ENCODE results near the gene MEI4.

Gene MEI4, protein sequence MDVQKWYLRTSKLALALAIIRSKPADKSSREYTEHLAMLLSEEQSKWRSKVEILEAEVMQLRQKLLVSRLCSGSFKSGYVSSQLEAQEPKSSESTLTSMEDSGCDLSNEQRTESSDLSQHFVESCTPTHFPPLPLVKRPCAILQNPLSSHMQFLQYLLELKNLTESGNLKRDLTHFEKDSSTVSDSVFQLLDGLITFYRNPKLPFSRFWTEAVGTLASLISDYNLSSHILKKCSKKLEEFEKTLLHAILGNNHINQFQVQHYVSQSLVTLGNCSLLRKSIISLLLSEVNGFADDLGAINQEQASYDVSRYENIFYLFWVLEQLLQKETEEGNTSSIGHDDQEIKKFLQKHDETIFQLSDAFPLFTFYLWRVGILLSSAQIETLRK

DNA sequence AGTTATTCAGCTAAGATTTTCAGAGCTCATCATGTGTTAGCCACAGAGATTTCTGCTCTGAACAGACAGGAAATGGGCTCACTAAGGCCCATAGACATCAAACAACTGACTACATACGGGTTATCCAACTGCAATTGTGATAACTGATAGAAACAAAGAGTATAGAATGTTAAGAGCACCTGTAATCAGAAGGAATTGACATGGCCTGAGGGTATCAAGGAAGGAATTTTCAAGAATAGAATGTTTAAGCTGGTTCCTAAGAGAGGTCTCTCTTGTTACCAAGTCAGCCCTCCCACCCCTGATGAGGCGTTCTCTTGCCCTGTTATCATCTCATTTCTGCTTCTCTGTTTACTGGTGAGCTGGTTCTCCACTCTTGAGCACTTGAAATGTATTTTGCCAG is at the start of gene MEI4:
TSS of gene MEI4 (plus strand) at position 301 of the 400 bp plus-strand sequence. CDS start 37,633 bp downstream, outside the sequence.
- TF ChIP-seq, protein P1, sequence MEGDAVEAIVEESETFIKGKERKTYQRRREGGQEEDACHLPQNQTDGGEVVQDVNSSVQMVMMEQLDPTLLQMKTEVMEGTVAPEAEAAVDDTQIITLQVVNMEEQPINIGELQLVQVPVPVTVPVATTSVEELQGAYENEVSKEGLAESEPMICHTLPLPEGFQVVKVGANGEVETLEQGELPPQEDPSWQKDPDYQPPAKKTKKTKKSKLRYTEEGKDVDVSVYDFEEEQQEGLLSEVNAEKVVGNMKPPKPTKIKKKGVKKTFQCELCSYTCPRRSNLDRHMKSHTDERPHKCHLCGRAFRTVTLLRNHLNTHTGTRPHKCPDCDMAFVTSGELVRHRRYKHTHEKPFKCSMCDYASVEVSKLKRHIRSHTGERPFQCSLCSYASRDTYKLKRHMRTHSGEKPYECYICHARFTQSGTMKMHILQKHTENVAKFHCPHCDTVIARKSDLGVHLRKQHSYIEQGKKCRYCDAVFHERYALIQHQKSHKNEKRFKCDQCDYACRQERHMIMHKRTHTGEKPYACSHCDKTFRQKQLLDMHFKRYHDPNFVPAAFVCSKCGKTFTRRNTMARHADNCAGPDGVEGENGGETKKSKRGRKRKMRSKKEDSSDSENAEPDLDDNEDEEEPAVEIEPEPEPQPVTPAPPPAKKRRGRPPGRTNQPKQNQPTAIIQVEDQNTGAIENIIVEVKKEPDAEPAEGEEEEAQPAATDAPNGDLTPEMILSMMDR (IDR thresholded peaks at IDR 0.05), result no peak

DNA sequence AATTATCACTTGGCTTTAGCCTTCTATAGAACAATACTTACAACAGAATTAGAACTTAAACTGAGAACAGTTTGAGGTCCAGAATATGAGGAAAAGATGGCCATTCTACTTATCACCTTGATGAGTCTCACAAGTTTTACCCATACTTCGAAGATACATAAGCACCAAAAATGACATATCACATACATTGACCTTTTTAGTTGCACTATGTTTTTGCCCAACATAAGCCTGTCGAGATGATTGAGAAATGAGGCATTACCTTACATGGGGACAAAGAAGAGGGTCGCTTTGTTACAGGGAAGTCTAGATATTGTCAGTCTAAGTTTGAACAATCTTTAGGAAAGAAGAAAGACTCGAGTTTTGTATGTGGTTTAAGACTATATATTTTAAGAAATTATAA is 48.4 kb upstream of the MEI4 start:
- TF ChIP-seq, protein P1 (IDR thresholded peaks at IDR 0.05), result no peak

DNA sequence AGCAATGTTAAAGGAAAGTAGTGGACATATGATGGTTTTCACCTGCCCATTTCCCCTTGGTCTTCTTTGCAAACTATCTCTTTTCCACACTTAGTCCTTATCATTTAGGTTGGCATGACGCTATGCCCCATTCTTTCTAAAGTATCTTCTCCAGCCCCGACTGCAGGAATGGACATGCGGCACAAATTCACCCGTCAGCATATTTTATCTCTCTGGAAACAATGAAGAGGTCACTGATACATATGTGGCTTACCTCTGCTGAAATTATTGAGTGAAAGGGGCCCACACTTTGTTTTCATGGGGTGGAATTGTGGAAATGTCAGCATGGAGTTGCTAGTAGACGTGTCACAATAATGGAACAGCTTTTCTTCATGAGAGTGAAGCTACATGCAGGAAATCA is 45.8 kb upstream of the MEI4 start:
- TF ChIP-seq, protein P1 (IDR thresholded peaks at IDR 0.05), result no peak

DNA sequence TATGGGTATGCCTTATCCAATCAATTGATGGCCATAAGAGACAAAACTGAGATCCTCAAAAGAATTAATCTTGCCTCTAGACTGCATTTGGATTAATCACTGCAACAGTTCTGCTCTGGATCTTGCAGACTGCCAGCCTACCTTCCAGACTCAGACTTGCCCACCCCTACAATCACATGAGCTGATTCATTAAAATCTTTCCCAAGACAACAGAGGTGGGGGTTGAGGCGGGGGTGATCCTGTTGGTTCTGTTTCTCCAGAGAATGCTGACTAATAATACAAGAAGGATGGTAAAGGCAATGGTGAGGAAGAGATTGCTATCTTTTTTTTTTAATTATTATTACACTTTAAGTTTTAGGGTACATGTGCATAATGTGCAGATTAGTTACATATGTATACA is 43.7 kb upstream of the MEI4 start:
- TF ChIP-seq, protein P1 (IDR thresholded peaks at IDR 0.05), result no peak

DNA sequence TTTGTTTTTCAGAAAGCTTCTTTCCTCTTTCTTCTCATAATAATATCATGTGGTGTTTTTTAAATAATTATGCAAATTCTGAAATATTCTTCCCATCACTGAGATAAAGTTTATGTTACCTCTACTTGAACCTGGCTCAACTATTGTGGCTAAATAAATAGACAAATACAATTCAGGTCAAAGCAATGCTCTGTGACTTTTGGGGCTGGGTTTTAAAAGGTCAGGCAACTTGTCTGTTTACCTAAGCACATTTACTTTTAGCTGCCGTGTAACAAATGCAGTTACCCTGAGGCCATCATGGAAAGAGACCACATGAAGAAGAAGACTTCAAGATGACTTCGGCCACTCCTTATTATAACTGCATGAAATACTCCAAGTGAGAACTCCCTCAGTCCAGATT is 33.7 kb upstream of the MEI4 start:
- TF ChIP-seq, protein P1 (IDR thresholded peaks at IDR 0.05), result no peak

GRCh38 chr6:77620278-77620882 is 32.5 kb upstream of the MEI4 start:
- TF ChIP-seq, protein P1 (IDR thresholded peaks at IDR 0.05), result peak; percentile 77

DNA sequence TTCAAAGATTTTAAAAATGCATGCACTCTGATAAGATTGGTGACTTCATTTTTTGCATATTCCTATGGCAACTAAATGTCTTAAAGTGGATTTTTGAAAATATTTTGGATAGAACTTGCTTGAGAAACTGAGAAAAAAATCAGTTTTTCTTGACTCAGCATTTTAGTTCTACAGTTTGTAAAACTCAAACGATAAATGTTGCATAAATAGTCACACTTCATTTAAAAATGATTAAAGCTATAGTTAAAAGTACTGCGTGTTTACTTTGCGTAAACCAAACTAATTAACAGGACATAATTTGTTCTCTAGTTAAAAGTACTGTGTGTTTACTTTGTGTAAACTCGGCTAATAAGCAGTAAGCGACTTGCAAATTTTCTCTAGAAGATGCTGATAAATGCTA is 28.3 kb upstream of the MEI4 start:
- TF ChIP-seq, protein P1 (IDR thresholded peaks at IDR 0.05), result no peak
